GM12878 (cell line): ENCODE measurements around the gene C3. TPM values are rescaled to one million over a fixed set of nuclear protein-coding genes. Genes with fewer than 3 reads are reported as not detected.

Experiments
- ATF7 ChIP-seq: fragments of 450-650 bp; IDR thresholded peaks from 2 replicates; pipeline ENCODE4 v1.6.1; 2016; ENCODE audit warnings: low read depth, mild to moderate bottlenecking
- EGR1 ChIP-seq, 2 experiments: IDR thresholded peaks; 1 replicate in 1 of 2; 2 replicates in 1 of 2; pipeline ENCODE4 v1.6.1; 2011 to 2012; ENCODE audit warnings: low read depth in 2 of 2, low read length in 2 of 2, borderline replicate concordance in 1 of 2, mild to moderate bottlenecking in 1 of 2, moderate library complexity in 1 of 2
- FOXK2 ChIP-seq: fragments of 450-650 bp; IDR thresholded peaks from 2 replicates; pipeline ENCODE4 v1.6.1; 2017; ENCODE audit warnings: mild to moderate bottlenecking, moderate library complexity
- HDAC6 ChIP-seq: fragments of 200-600 bp; sonication (generic); IDR thresholded peaks from one replicate; pipeline ENCODE4 v1.8.0; 2017; ENCODE audit warnings: antibody characterized with exemption; ENCODE audit not compliant: unreplicated experiment
- IRF4 ChIP-seq: IDR thresholded peaks from 2 replicates; pipeline ENCODE4 v1.6.1; 2011; ENCODE audit warnings: low read depth, low read length
- JUND ChIP-seq: IDR thresholded peaks from 2 replicates; pipeline ENCODE4 v1.6.1; 2012; ENCODE audit warnings: low read depth, mild to moderate bottlenecking, low read length, improper control_type of control experiment, moderate library complexity
- LARP7 ChIP-seq: fragments of 450-650 bp; IDR thresholded peaks from 2 replicates; pipeline ENCODE4 v1.6.1; 2017; ENCODE audit warnings: mild to moderate bottlenecking
- MEF2A ChIP-seq: IDR thresholded peaks from 2 replicates; pipeline ENCODE4 v1.6.1; 2011; ENCODE audit warnings: low read depth, mild to moderate bottlenecking, low read length, moderate library complexity; ENCODE audit not compliant: insufficient read depth
- MTA2 ChIP-seq: fragments of 450-650 bp; IDR thresholded peaks from 2 replicates; pipeline ENCODE4 v1.6.1; 2016; ENCODE audit warnings: low read depth, mild to moderate bottlenecking, moderate library complexity
- MXI1 ChIP-seq: fragments of 150-350 bp; IDR thresholded peaks from 2 replicates; pipeline ENCODE4 v1.6.1; 2011; ENCODE audit warnings: low read depth, mild to moderate bottlenecking, inconsistent platforms, low read length, improper control_type of control experiment
- NR2F1 ChIP-seq: fragments of 450-650 bp; conservative IDR thresholded peaks from 2 replicates; pipeline ENCODE4 v1.6.1; 2017; ENCODE audit warnings: mild to moderate bottlenecking
- PAX8 ChIP-seq: fragments of 450-650 bp; IDR thresholded peaks from 2 replicates; pipeline ENCODE4 v1.6.1; 2017; ENCODE audit warnings: mild to moderate bottlenecking, moderate library complexity
- RCOR1 ChIP-seq: conservative IDR thresholded peaks from 2 replicates; pipeline ENCODE4 v1.6.1; 2012; ENCODE audit warnings: low read depth, low read length, improper control_type of control experiment
- RFX5 ChIP-seq: IDR thresholded peaks from 2 replicates; pipeline ENCODE4 v1.6.1; 2011; ENCODE audit warnings: low read depth, low read length, improper control_type of control experiment
- SIX5 ChIP-seq: IDR thresholded peaks from 2 replicates; pipeline ENCODE4 v1.6.1; 2011; ENCODE audit warnings: mild to moderate bottlenecking, low read depth, low read length, moderate library complexity; ENCODE audit not compliant: severe bottlenecking
- SMAD5 ChIP-seq: IDR thresholded peaks from 2 replicates; pipeline ENCODE4 v1.6.1; 2016; ENCODE audit warnings: antibody characterized with exemption, low read depth
- SP1 ChIP-seq: IDR thresholded peaks from one replicate; pipeline ENCODE4 v1.6.1; 2011; ENCODE audit warnings: low read depth, low read length
- STAT3 ChIP-seq: IDR thresholded peaks from 2 replicates; pipeline ENCODE4 v1.6.1; 2011; ENCODE audit warnings: low read depth, low read length, improper control_type of control experiment
- SUPT20H ChIP-seq: IDR thresholded peaks from 2 replicates; pipeline ENCODE4 v1.6.1; 2011; ENCODE audit warnings: low read depth, mild to moderate bottlenecking, low read length, moderate library complexity, borderline replicate concordance; ENCODE audit not compliant: control insufficient read depth
- ZBED1 ChIP-seq: IDR thresholded peaks from 2 replicates; pipeline ENCODE4 v1.6.1; 2016; ENCODE audit warnings: borderline replicate concordance
- ZNF217 ChIP-seq: fragments of 450-650 bp; IDR thresholded peaks from 2 replicates; pipeline ENCODE4 v1.6.1; 2017; ENCODE audit warnings: antibody characterized with exemption, mild to moderate bottlenecking
- polyA plus RNA-seq, 11 experiments: library from polyadenylated mRNA; depleted of rRNA in 4 of 11; unstranded in 6 of 11; stranded (reverse) in 5 of 11; fragments of >200 nt; fragmentation: Nextera tagmentation in 4 of 11; fragmentation: Illumina TruSeq in 1 of 11; extraction: Ambion mirVana in 4 of 11; extraction: Trizol in 1 of 11; gene quantifications; 1 replicate in 1 of 11; 2 replicates in 10 of 11; pipeline versions ENCODE4 v1.2.1 to v1.2.3, GENCODE V29; 2011 to 2016; ENCODE audit warnings: inconsistent platforms in 2 of 11, missing spikeins in 2 of 11, low read depth in 1 of 11
- total RNA-seq, 4 experiments: library from RNA; depleted of rRNA in 3 of 4; stranded (reverse); fragments of >200 nt in 3 of 4; fragmentation: Illumina TruSeq in 1 of 4; extraction: Trizol in 1 of 4; gene quantifications; 2 replicates each; pipeline versions ENCODE4 v1.2.1 to v1.2.3, GENCODE V29; 2013 to 2021
- TF ChIP-seq, protein P1 (sequence below): fragments of 450-650 bp; conservative IDR thresholded peaks from 2 replicates; pipeline ENCODE4 v1.6.1; 2017; ENCODE audit warnings: mild to moderate bottlenecking, moderate library complexity
- TF ChIP-seq, protein P2 (sequence below): IDR thresholded peaks from 2 replicates; pipeline ENCODE4 v1.6.1; 2012; ENCODE audit warnings: mild to moderate bottlenecking, low read depth, low read length
- TF ChIP-seq, protein P3 (sequence below): IDR thresholded peaks from 2 replicates; pipeline ENCODE4 v1.6.1; 2011; ENCODE audit warnings: low read depth, mild to moderate bottlenecking, low read length, moderate library complexity, borderline replicate concordance; ENCODE audit errors: extremely low read depth
- TF ChIP-seq, protein P4 (sequence below): IDR thresholded peaks from 2 replicates; pipeline ENCODE4 v1.6.1; 2011; ENCODE audit warnings: low read depth, low read length, improper control_type of control experiment, borderline replicate concordance

Gene C3
- total and polyA plus RNA-seq, 10 of the 15 experiments (the other 5 are each of a cell fraction or from before 2014, with no cell fraction given), result 0.20 to 6.7 (median 0.72) TPM

DNA sequence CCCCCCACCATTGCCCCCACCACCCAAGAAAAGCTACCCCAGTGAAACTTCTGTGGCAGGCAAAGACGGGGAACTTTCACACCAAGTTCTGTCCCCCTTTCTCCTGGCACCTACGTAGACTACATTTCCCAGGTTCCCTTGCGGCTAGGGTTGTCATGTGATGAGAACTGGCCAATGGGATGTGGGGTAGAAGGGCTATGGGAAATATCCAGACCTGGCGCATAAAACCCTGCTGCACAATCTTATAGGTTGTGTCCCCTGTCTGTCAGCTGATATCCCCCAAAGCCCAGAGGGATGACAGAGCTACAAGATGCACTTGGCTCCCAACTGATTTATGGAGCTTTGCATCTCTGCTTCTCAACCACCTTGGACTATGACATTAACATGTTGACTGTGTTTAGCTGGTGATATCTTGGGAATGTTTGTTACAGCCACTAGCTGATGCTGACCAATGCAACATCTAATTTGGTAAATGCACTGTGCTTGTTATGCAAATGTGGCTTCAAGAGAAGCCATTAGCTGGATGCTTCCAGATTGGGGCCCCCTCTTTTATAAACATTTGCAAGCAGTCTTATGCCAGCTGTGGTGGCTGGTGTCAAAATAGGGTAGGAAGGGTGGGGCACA is 40.7 kb upstream of the C3 start (continued):
- TF ChIP-seq RCOR1 (no peak), MXI1 (no peak), PAX8 (no peak), NR2F1 (no peak), IRF4 (no peak), ZNF217 (no peak), MEF2A (no peak), MTA2 (no peak), HDAC6 (no peak), SUPT20H (no peak), SIX5 (peak; percentile 67), STAT3 (no peak), JUND (no peak), RFX5 (no peak), ATF7 (no peak), ZBED1 (no peak), FOXK2 (no peak), LARP7 (no peak), SMAD5 (no peak), SP1 (no peak), EGR1 (IDR thresholded peaks at IDR 0.05; ENCODE audit: borderline replicate concordance in 1 of 2, low read depth in 2 of 2, low read length in 2 of 2) (no peak)
- TF ChIP-seq, protein P1, sequence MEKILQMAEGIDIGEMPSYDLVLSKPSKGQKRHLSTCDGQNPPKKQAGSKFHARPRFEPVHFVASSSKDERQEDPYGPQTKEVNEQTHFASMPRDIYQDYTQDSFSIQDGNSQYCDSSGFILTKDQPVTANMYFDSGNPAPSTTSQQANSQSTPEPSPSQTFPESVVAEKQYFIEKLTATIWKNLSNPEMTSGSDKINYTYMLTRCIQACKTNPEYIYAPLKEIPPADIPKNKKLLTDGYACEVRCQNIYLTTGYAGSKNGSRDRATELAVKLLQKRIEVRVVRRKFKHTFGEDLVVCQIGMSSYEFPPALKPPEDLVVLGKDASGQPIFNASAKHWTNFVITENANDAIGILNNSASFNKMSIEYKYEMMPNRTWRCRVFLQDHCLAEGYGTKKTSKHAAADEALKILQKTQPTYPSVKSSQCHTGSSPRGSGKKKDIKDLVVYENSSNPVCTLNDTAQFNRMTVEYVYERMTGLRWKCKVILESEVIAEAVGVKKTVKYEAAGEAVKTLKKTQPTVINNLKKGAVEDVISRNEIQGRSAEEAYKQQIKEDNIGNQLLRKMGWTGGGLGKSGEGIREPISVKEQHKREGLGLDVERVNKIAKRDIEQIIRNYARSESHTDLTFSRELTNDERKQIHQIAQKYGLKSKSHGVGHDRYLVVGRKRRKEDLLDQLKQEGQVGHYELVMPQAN, result no peak
- TF ChIP-seq, protein P2, sequence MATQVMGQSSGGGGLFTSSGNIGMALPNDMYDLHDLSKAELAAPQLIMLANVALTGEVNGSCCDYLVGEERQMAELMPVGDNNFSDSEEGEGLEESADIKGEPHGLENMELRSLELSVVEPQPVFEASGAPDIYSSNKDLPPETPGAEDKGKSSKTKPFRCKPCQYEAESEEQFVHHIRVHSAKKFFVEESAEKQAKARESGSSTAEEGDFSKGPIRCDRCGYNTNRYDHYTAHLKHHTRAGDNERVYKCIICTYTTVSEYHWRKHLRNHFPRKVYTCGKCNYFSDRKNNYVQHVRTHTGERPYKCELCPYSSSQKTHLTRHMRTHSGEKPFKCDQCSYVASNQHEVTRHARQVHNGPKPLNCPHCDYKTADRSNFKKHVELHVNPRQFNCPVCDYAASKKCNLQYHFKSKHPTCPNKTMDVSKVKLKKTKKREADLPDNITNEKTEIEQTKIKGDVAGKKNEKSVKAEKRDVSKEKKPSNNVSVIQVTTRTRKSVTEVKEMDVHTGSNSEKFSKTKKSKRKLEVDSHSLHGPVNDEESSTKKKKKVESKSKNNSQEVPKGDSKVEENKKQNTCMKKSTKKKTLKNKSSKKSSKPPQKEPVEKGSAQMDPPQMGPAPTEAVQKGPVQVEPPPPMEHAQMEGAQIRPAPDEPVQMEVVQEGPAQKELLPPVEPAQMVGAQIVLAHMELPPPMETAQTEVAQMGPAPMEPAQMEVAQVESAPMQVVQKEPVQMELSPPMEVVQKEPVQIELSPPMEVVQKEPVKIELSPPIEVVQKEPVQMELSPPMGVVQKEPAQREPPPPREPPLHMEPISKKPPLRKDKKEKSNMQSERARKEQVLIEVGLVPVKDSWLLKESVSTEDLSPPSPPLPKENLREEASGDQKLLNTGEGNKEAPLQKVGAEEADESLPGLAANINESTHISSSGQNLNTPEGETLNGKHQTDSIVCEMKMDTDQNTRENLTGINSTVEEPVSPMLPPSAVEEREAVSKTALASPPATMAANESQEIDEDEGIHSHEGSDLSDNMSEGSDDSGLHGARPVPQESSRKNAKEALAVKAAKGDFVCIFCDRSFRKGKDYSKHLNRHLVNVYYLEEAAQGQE, result no peak
- TF ChIP-seq, protein P3, sequence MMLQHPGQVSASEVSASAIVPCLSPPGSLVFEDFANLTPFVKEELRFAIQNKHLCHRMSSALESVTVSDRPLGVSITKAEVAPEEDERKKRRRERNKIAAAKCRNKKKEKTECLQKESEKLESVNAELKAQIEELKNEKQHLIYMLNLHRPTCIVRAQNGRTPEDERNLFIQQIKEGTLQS, result peak; percentile 28; the same call in 1 of the 2 replicates
- TF ChIP-seq, protein P4, sequence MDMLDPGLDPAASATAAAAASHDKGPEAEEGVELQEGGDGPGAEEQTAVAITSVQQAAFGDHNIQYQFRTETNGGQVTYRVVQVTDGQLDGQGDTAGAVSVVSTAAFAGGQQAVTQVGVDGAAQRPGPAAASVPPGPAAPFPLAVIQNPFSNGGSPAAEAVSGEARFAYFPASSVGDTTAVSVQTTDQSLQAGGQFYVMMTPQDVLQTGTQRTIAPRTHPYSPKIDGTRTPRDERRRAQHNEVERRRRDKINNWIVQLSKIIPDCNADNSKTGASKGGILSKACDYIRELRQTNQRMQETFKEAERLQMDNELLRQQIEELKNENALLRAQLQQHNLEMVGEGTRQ, result peak; percentile 25; the same call in 1 of the 2 replicates
